ENCODE results near the gene SPINT2. TPM values are rescaled to one million over a fixed set of nuclear protein-coding genes. Genes with fewer than 3 reads are reported as not detected.

Gene SPINT2
- total RNA-seq, 1 experiment from 2014 or later: 1,023 TPM

GRCh38 chr19:38310279-38310670 lies 45.9 kb downstream of the SPINT2 start:
- peaks cover 11% of the 10 kb centered on the region for H3K4me1 Mint-ChIP-seq (ENCODE audit: low read depth, unreplicated experiment)
- peaks cover 54% of the 10 kb centered on the region for H3K36me3 Mint-ChIP-seq (ENCODE audit: insufficient read depth, unreplicated experiment)
- H3K27ac Mint-ChIP-seq (ENCODE audit: unreplicated experiment): no peak overlapping the region
- TF ChIP-seq CTCF (IDR thresholded peaks at IDR 0.05; ENCODE audit: unreplicated experiment): no peak
- BruUV-seq (replicated peaks): no TSS peak
- CTCF ChIA-PET: no interaction called here
- H3K9me3 Mint-ChIP-seq (ENCODE audit: low read depth, unreplicated experiment): peaks cover 4% of the 10 kb centered on the region
- no peak for DNase-seq
- no peaks in the 10 kb centered on the region for H3K27me3 Mint-ChIP-seq (ENCODE audit: unreplicated experiment)
- intact Hi-C loops (cut with micrococcal nuclease; ENCODE audit: unreplicated experiment): no loop called here
- no peak overlapping the region for H3K4me3 Mint-ChIP-seq (ENCODE audit: low read depth, unreplicated experiment)

DNA sequence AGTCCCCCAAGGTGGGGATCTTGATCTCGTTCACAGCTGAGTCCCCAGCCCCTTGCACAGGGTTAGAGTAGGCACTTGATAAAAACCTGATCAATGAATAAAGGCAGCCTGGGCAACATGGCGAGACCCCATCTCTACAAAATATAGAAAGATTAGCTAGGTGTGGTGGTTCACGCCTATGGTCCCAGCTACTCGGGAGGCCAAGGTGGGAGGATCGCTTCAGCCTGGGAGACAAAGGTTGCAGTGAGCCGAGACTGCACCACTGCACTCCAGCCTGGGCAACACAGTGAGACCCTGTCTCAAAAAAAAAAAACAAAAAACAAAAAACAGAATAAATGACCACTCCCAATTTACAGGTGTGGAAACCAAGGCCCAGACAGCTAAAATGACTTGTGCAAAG lies 46.6 kb downstream of the SPINT2 start:
- H3K9me3 Mint-ChIP-seq (ENCODE audit: low read depth, unreplicated experiment): peaks cover 4% of the 10 kb centered on the region
- CTCF ChIA-PET: no interaction called here

DNA sequence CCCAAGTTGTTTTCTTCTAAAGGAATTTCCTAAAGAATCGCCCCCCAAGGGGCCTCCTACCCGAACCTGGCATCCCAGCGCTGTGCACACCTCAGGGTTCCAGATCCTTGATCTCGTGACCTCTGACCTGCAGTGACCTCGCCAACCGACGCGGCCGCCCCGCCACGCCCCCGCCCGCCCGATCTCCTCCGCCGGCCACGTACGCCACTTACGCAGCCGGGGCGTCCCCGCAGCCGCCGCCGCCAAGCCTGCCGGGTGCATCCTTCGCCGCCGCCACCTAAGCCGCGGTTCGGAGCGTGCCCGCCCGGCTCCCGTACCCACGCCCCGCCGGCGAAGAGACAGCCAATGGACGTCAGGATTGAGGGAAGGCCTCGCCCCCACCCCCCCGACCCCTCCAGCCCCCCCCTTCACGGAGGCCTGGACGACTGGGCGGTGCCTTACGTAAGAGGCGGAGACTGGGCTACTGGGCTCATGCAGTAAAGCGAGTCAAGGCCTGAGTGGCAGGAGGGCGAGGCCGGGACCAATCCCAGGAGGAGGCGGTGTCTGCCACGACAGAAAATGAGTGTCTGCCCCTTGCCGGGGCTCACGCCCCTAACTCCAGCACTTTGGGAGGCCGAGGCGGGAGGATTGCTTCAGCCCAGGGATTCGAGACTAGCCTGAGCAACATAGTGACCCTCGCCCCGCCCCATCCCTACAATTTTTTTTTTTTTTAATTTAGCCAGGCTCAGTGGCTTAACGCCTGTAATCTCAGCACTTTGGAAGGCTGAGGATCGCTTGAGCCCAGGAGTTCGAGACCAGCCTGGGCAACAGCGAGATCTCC lies 51.5 kb downstream of the SPINT2 start, which contains the start of gene YIF1B:
Gene YIF1B (minus strand): TSS at position 291 of the 820 bp plus-strand sequence. CDS start 30 bp downstream, at position 261.
- peaks cover 38% of the 10 kb centered on the region for H3K27me3 Mint-ChIP-seq (ENCODE audit: unreplicated experiment)
- CTCF ChIA-PET: interaction anchor here (0.7 kb wide), 1 partner anchor 27 kb away, joined by 3 read pairs; no protein-coding TSS in a partner anchor
- peak within 1 kb of the TSS; percentile 75 for H3K4me3 Mint-ChIP-seq (ENCODE audit: low read depth, unreplicated experiment)
- no TSS peak for BruUV-seq (replicated peaks)
- TF ChIP-seq CTCF (IDR thresholded peaks at IDR 0.05; ENCODE audit: unreplicated experiment): no peak
- H3K4me1 Mint-ChIP-seq (ENCODE audit: low read depth, unreplicated experiment): peaks cover 16% of the 10 kb centered on the region
- no peaks in the 10 kb centered on the region for H3K9me3 Mint-ChIP-seq (ENCODE audit: low read depth, unreplicated experiment)
- peak within 1 kb of the TSS; percentile 79 for H3K27ac Mint-ChIP-seq (ENCODE audit: unreplicated experiment)
- H3K36me3 Mint-ChIP-seq (ENCODE audit: insufficient read depth, unreplicated experiment): peaks cover 41% of the 10 kb centered on the region
- DNase-seq: peak; percentile 98
- intact Hi-C loops (cut with micrococcal nuclease; ENCODE audit: unreplicated experiment): no loop called here

More for the DNA sequence above, 46.6 kb downstream of the SPINT2 start:
- TF ChIP-seq CTCF (IDR thresholded peaks at IDR 0.05; ENCODE audit: unreplicated experiment): no peak
- BruUV-seq (replicated peaks): no TSS peak
- H3K27me3 Mint-ChIP-seq (ENCODE audit: unreplicated experiment): no peaks in the 10 kb centered on the region
- H3K27ac Mint-ChIP-seq (ENCODE audit: unreplicated experiment): no peak overlapping the region
- peaks cover 56% of the 10 kb centered on the region for H3K36me3 Mint-ChIP-seq (ENCODE audit: insufficient read depth, unreplicated experiment)
- peaks cover 10% of the 10 kb centered on the region for H3K4me1 Mint-ChIP-seq (ENCODE audit: low read depth, unreplicated experiment)
- intact Hi-C loops (cut with micrococcal nuclease; ENCODE audit: unreplicated experiment): no loop called here
- no peak overlapping the region for H3K4me3 Mint-ChIP-seq (ENCODE audit: low read depth, unreplicated experiment)
- no peak for DNase-seq

GRCh38 chr19:38316477-38317067 lies 52.2 kb downstream of the SPINT2 start:
- no peak for DNase-seq
- intact Hi-C loops (cut with micrococcal nuclease; ENCODE audit: unreplicated experiment): no loop called here
- BruUV-seq (replicated peaks): no TSS peak
- CTCF ChIA-PET: no interaction called here
- Mint-ChIP-seq H3K27ac (ENCODE audit: unreplicated experiment) (peak overlapping the region; percentile 79), H3K4me1 (ENCODE audit: low read depth, unreplicated experiment) (peaks cover 16% of the 10 kb centered on the region), H3K36me3 (ENCODE audit: insufficient read depth, unreplicated experiment) (peaks cover 40% of the 10 kb centered on the region), H3K4me3 (ENCODE audit: low read depth, unreplicated experiment) (peak overlapping the region; percentile 75), H3K9me3 (ENCODE audit: low read depth, unreplicated experiment) (no peaks in the 10 kb centered on the region), H3K27me3 (ENCODE audit: unreplicated experiment) (peaks cover 45% of the 10 kb centered on the region)
- TF ChIP-seq CTCF (IDR thresholded peaks at IDR 0.05; ENCODE audit: unreplicated experiment): no peak
